PC-9 (cell line): ENCODE data around the gene DSTYK.

Source experiments
- CTCF ChIP-seq: fragments of 200-600 bp; sonication (generic); conservative IDR thresholded peaks from 2 replicates; pipeline ENCODE4 v1.6.1; 2017; ENCODE audit warnings: mixed run types, antibody characterized with exemption, mild to moderate bottlenecking, moderate library complexity
- EZH2 ChIP-seq: fragments of 200-600 bp; sonication (generic); IDR thresholded peaks from 2 replicates; pipeline ENCODE4 v1.8.0; 2017; ENCODE audit warnings: antibody characterized with exemption, low read depth

DNA sequence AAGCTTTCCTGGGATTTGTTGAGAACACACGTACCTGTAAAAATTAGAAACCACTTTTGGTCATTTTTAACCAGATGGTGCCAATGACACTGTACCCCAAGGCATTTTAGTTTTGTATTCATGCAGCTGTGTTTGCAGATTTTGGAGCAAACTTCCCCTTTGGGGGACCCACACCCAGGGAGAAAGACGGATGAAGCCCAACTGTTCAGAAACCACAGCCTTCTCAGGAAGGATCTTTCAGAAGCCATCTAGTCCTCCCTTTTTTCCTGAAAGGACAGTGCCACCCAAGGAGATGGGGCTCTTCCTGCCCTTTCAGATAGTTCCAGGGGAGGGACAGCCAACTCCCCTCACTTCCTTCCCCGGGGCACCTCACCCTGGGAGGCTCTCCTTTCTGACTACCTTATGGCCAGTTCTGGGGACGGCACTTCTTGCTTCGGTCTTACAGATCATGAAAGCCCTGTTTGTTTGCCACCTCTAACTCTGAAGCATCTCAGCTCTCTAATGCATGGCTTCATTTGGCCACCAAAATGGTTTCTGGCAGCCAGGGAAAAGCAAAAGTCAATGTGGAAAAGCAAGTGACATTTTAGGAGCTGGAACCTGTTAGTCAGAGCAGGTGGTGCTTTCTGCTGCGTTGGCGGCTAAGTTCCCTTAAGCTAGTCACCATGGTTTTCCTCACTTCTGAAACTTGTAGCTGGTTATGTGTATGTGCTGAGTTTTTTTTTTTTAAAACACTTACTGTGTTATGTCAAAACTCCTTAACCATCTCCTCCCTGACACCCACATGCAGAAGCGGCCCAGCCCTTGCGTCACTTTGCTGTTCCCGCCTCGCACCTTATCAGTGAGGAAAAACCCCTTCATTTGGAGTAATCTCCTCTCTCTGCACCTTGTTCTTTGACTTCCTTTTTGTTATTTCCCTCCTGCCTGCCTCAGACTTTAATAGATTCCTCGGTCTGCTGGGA is 26.3 kb upstream of the DSTYK start:
- TF ChIP-seq EZH2 (no peak), CTCF (no peak)
